ENCODE measurements around the gene BATF.

GRCh38 chr14:75496755-75497154 lies 25.5 kb upstream of the BATF start:
- TF ChIP-seq CTCF (conservative IDR thresholded peaks at IDR 0.05; ENCODE audit: low read depth in 2 of 2): no peak
- TF ChIP-seq REST (IDR thresholded peaks at IDR 0.05; ENCODE audit: unreplicated experiment): peak; percentile 54
- no peak for TF ChIP-seq POLR2AphosphoS5 (IDR thresholded peaks at IDR 0.05; ENCODE audit: low read depth)
- no peak for TF ChIP-seq JUNB (IDR thresholded peaks at IDR 0.05; ENCODE audit: unreplicated experiment)

Data from GM23338 (cell line).